Endometrial microvascular endothelial cells (primary cell): ENCODE results near the gene CSMD2. TPM values are rescaled to one million over a fixed set of nuclear protein-coding genes. Genes with fewer than 3 reads are reported as not detected.
"Not testable (repeated sequence)": the region's sequence is repeated elsewhere in the genome, so short reads cannot be mapped to it uniquely, and the experiment has no call there.

Experiments used
- in situ Hi-C: cut with HindIII; loops from 2 replicates; pipeline ENCODE4 v1.10.0; 2017; ENCODE audit warnings: low sequenced_read_pairs, low pct_unique_long_range_greater_than_20kb; ENCODE audit errors: inconsistent ontology term
- total RNA-seq: library from RNA; depleted of rRNA; stranded (reverse); fragments of >200 nt; gene quantifications from one replicate; pipeline ENCODE4 v1.2.3, GENCODE V29; 2015; ENCODE audit errors: inconsistent ontology term

Gene CSMD2
- 0.28 TPM for total RNA-seq

DNA sequence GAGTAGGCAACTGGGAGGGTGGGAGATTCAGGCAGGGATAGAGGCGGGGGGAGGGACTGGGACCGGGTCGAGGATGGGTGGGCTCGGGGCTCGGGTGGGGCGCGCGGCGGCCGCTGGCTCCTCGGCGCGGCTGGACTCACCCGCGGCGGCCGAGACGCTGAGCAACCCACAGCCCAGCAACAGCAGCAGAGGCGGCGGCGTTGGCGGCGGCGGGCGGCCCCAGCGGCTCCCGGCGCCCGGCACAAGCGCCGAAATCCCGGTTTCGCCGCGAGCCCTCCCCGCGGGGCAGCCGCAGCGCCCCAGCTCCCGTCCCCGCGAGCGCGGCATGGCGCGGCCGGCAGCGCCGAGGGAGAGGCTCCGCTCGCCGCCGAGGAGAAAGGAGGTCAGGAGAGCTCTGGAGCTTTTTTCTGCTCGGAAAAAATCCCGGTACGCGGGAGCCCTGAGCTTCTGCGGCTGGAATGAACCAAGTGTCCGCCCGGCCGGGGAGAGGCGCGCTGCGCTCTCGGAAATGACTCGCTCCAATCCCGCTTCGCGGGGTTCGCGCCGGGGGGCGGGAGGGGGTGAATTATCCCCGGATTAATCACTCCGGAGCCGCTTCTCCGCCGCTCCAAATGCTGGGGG lies at the start of gene CSMD2:
Gene CSMD2, minus strand, starts transcription at position 460 of the 621 bp plus-strand sequence. Its CDS starts 133 bp downstream, at position 327.
- in situ Hi-C loops: no loop called here

DNA sequence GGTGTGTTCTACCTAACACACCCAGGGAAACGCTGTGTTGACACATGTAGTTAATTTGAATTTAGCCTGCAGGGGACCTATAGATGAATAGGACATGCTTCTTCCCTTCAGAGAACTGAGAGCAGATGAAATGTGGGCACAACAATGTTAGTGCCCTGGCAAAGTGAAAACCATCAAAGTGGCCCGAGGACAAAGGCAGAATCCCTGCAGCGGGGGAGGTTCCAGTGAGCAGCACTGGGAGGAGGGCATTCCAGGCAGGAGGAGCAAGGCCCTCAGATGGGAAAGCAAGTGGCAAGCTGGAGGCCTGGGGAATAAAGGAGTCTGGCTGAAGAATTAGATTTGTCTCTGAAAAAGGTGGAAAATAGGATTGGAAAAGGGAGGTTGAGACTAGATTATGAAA lies 48.9 kb upstream of the CSMD2 start:
- in situ Hi-C loops: no loop called here

GRCh38 chr1:34212673-34213072 lies 47.6 kb upstream of the CSMD2 start:
- in situ Hi-C loops: no loop called here

GRCh38 chr1:34199927-34200326 lies 34.9 kb upstream of the CSMD2 start:
- in situ Hi-C loops: no loop called here

GRCh38 chr1:34192621-34193020 lies 27.6 kb upstream of the CSMD2 start:
- in situ Hi-C loops: no loop called here

- in situ Hi-C loops: no loop called here
Measured at GRCh38 chr1:34190692-34191091, 25.7 kb upstream of the CSMD2 start.

DNA sequence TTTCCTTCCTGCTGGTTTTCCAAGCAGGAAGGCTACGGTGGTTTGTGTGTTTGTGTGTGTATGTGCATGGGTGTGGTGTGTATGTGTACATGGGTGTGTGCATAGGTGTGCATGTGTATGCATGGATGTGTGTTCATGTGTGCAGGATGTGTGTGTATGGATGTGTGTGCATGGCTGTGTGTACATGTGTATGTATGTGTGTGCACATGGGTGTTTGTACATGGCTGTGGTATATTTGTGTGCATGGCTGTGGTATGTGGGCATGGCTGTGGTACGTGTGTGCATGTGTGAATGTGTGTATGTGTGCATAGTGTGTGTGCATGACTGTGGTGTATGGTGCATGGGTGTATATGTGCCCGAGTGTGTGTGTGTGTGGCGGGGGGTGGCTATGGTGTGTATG lies 24.0 kb upstream of the CSMD2 start:
- in situ Hi-C loops: no loop called here

DNA sequence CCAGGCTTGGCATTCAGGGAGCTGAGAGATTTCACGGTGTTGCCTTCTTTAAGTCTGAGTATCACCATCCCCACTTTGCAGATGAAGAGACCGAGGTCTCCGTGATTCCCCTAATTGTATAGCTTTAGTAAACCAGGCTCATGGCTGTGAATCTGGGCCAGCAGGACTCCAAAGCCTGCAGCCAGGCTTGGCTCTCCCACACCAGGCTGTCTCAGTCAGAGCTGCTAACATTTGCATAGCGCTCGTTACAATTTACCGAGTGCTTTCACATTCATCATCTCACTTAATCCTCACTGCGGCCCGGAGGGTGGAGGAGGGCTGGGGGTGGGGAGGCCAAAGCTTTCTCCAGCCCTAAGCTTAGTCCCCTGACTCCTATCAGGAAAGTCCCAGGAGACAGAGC lies 23.4 kb upstream of the CSMD2 start:
- in situ Hi-C loops: no loop called here

DNA sequence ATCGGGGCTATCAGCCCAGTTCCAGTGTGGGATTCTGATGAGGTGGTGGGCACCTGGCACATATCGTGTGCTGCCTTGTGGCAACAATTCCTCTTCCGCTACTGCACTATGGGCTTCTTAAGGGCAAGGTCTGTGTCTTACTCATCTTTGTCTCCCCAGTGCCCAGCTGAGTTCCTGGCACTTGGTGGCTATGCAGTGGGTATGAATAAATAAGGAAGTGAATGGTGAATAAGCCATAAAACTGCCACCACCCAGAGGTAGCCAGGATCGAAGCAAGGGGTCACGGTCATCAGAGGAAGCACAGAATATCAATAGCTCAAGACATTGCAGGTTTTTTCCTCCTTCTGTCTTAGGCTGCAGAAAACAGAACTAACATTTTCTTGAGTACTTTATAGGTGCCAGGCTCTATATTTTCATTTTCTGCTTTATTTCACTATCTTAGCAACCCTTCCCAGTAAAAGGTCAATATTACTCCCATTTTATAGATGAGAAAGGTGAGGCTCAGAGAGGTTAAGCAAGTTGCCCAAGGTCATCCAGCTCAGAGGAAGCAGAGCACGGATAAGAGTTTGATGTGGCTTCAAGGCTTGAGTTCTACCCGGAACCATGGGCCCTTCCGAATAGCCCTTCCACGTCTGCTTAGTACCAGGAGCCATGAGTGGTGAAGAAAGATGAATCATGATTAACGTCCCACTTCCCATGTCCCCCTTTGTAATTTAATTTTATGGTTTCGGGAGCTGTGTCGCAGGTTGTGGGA lies 21.9 kb upstream of the CSMD2 start:
- in situ Hi-C loops: no loop called here

- in situ Hi-C loops: not testable (repeated sequence)
Measured at GRCh38 chr1:34183381-34183780, 18.4 kb upstream of the CSMD2 start.

GRCh38 chr1:34178072-34178471 lies 13.0 kb upstream of the CSMD2 start:
- in situ Hi-C loops: no loop called here

DNA sequence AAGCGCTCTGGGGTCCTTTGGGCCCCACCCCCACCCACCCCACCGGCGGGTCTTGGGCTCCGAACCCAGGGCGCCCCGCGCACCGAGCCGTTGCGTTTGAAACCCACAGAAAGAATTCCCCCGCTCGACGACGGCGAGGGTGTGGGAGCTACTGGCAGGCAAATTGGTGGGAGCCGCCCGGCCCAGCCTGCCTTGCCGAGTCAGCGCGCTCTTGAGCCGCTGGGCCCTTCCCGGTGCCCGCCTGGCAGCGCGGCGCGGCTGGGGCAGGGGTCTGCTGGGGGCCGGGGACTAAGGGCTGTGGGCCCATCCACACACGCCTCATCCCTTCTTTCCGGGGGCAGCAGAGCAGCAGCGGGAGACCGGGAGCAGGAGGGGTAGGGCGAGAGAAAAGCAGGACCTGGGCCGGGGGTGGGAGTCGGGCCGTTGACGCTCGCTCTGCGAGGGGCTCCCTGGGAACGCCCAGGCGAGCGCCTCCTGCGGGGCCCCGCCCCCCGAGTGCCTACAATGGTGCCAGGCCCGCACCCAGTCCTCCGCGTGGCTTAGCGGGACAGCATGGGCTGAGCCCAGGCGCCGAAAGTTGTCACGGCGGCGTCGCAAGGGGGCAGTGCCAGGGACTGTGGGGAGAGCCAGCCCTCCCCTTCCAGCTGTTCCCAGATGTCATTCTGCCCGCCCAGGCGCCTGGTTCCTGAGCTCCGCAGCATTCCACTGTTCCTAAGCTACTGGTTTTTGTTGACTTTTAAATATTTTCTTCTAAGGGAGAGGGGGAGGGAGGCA lies 12.0 kb upstream of the CSMD2 start, which contains the start of gene C1orf94:
Gene C1orf94, plus strand, starts transcription at position 78 of the 774 bp plus-strand sequence. CDS start 883 bp downstream, outside the sequence.
- in situ Hi-C loops: no loop called here

- in situ Hi-C loops: no loop called here
Measured at GRCh38 chr1:34175744-34176143, 10.7 kb upstream of the CSMD2 start.

DNA sequence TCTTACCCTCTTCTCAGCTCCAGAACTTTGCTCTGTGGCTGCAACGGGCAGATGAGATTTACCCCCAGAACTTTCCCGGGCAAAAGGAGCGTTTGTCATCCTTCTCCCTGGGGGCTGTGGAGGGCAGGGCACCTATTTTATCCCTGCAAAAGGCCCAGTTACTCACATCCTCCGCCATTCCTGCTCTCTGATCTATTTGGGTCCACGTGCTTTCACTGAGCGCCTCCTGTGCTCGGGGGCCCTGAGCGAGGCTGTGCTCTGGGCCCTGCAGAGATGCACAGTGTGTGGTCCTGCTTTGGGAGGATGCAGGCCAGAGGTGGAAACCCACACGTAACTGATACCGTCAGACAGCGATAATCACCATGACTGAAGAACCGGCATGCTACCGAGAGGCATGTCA lies 2.4 kb upstream of the CSMD2 start:
- in situ Hi-C loops: no loop called here

DNA sequence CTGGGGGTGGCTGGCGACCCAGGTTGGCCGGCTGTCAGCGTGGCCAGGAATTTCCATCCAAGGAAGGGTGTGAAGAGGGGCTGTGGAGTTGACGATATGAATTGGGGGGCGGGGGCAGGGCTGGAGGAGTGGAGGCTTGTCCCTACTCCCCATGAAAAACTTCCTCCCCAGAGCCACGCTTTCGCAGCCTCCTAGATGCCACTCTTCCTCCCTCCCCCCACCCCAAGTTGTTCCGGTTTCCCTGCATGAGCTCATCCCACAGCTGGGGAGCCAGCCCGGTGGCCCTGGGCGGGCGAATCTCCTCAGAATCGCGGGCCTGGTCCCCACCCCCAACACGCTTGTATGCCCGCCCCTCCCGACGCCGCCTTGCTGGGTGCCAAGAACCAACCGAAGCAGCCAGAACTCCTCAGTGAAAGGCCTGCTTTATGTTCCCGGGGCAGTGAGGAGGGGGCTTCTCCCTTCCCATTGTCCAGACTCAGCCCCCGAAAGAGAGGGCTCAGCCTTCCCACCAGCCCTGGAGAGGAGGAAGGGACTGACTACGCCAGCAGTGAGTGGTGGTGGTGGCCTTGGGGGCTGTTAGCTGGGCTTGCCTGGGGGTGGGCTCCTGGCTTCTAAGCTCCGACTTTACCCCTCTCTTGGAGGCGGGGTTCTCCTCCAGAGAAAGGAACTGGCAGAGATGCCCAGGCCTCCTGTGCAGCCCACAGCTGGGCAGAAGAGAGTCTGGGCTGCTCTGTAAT lies 1.8 kb upstream of the CSMD2 start:
- in situ Hi-C loops: no loop called here

- in situ Hi-C loops: no loop called here
Measured at GRCh38 chr1:34166191-34166624, 1.2 kb upstream of the CSMD2 start.

DNA sequence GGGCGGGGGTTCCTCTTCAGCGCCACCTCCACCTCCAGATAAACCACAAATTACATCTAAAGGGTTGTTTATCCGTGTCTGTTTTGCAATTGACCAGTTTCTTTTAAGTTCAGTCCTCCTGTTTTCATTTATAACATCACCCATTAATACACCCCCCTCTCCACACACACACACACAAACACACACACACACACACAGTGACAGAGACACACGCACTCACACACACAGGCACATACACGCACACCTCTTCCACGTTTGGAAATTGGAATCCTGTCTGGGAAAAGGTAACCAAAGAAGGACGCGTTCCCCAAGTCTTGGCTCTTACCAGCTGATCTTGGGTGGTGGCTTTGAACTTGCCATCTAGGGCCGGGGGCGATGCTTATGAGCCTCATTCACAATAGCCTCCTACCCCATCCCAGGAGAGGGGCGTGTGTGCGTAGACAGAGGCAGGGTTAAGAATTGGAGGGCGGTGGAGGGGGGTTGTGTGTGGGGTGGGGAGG lies 442 bp upstream of the CSMD2 start:
- in situ Hi-C loops: no loop called here

- in situ Hi-C loops: no loop called here
Measured at GRCh38 chr1:34163792-34164731, 968 bp downstream of the CSMD2 start.
